22Rv1 (cell line): ENCODE results near the gene CAPN13.

Source experiments
- H3K27ac ChIP-seq: fragments of 450-650 bp; 2 replicates; pipeline ENCODE4 v1.5.1; 2017
- ZFX ChIP-seq: fragments of 450-650 bp; IDR thresholded peaks from 2 replicates; pipeline ENCODE4 v1.6.1; 2017; ENCODE audit warnings: antibody characterized with exemption, borderline replicate concordance
- TF ChIP-seq, protein P1 (sequence below): fragments of 450-650 bp; IDR thresholded peaks from 2 replicates; pipeline ENCODE4 v1.5.1; 2017; ENCODE audit warnings: mild to moderate bottlenecking

CAPN13 gene

DNA sequence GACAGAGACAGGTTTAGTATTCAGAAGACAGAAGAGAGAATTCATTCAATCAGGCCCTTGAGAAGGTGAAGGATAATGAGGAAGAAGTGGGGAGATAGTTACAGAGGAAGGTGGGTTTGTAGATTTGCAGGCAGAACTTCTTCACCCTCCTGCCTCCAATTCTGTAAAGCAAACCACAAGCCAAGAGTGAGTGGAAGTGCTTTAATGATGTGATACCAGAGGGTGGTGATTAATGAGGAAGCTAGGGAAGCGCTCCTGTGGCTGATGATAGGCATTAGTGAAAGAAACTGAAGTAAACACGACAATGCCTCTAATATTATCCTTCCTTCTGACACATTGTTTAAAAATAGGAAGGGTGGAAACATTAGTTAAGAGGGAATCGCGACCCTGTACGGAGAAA, 78.2 kb downstream of the CAPN13 start:
- TF ChIP-seq ZFX, result no peak
- TF ChIP-seq, protein P1, sequence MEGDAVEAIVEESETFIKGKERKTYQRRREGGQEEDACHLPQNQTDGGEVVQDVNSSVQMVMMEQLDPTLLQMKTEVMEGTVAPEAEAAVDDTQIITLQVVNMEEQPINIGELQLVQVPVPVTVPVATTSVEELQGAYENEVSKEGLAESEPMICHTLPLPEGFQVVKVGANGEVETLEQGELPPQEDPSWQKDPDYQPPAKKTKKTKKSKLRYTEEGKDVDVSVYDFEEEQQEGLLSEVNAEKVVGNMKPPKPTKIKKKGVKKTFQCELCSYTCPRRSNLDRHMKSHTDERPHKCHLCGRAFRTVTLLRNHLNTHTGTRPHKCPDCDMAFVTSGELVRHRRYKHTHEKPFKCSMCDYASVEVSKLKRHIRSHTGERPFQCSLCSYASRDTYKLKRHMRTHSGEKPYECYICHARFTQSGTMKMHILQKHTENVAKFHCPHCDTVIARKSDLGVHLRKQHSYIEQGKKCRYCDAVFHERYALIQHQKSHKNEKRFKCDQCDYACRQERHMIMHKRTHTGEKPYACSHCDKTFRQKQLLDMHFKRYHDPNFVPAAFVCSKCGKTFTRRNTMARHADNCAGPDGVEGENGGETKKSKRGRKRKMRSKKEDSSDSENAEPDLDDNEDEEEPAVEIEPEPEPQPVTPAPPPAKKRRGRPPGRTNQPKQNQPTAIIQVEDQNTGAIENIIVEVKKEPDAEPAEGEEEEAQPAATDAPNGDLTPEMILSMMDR, result no peak

DNA sequence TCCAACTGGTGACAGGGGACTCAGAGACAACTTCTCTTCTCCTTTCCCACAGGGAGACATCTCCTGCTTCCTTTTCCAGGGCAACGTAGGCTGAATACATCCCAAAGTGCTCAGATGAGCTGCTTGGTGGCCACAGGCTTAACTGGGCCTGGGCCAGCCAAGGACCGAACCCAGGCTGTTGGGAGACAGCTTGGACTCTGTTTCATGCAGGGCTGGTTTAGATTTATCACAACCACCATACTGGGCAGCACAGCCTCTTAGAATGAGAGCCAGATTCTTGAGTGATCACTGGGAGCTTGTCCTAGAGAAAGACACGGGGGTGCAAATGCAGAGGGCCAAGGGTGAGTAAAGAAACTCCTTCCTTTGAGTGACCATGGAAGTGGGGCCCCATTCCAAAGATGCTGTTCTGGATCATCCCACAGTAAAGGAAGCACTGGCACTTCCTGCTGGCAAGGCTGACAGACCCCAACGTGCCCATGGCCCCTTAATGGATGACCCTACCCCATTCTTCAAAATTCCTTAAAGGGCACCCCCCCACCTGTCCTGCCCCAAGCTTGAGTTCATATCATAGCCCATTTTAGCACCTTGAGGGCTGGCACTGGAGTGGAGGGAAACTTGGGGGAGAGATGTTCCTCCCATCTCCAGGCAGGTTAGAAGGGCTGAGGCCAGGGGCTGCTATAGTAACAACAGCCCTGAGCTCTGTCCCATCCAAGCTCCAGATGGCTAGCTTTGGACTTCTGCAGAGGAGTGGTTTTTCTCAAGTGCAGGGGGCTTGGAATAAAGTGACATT, 84.1 kb downstream of the CAPN13 start:
- no peak overlapping the region for H3K27ac ChIP-seq
- TF ChIP-seq, protein P1, result no peak
- no peak for TF ChIP-seq ZFX

More for the DNA sequence above, 78.2 kb downstream of the CAPN13 start:
- H3K27ac ChIP-seq, result no peak overlapping the region

DNA sequence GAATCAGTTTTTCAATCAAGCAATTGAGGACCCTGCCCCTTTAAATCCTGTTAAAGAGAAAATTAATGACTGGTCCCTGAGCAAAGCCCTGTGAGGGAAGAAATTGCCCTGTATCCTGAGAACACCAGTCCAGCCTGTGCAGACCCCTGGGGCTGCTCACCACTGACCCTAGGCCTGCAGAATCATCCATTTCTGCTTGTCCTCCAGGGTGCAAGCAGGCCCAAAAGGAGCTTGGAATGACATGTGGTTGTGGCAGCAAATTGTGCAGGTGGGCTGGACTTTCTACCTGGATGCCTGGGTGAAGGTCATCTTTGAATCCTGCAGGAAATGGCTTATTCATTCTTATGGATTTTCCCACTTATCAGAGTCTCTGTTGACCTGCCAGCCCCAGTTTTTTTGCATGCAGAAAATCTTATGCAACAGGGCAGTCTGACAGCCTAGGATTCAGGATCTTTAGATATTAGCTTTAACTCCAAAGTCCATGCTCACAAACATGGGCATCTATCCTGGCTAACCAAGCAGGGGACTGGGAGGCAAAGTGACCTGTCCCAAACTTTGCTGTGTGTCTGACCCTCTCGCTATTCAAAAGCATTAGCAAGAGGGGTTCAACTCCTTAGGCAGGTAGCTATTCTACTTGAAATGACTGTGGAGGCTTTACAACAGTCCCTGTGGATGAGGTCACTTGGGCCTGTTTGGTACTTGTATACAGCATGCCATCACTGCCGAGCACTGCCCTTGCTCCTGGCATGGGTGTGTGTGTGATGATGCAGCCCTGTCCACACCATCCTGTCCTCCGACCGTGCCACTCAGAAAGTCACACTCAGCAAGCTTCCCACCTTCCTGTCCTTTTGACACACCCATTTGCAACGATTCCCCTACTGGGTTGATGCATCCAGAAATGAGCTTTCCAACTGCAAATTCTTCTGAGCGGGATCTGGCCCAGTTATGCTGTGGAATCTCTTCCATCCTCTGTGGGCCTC, 85.3 kb downstream of the CAPN13 start:
- TF ChIP-seq, protein P1, result no peak
- no peak for TF ChIP-seq ZFX
- no peak overlapping the region for H3K27ac ChIP-seq

DNA sequence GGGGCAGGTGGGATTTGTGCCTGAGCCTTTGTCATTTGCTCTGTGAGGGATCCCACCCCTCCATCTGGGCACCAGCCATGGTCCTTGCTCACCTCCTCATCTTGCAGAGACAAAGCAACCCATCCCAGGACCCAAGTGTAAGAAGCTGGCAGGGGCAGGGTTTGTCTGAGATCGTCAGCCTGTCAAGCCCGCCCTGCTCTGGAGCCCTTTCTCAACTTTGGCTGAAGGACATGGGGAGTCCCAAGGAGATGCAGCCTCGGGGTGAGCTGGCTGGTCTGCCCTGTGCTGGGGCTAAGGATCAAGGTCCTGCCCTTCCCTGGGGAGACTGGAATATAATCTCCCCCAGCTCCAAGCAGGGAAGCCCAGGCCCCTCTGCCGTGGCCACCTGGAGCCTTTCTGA, 86.0 kb downstream of the CAPN13 start:
- no peak overlapping the region for H3K27ac ChIP-seq
- no peak for TF ChIP-seq ZFX
- TF ChIP-seq, protein P1, result no peak

DNA sequence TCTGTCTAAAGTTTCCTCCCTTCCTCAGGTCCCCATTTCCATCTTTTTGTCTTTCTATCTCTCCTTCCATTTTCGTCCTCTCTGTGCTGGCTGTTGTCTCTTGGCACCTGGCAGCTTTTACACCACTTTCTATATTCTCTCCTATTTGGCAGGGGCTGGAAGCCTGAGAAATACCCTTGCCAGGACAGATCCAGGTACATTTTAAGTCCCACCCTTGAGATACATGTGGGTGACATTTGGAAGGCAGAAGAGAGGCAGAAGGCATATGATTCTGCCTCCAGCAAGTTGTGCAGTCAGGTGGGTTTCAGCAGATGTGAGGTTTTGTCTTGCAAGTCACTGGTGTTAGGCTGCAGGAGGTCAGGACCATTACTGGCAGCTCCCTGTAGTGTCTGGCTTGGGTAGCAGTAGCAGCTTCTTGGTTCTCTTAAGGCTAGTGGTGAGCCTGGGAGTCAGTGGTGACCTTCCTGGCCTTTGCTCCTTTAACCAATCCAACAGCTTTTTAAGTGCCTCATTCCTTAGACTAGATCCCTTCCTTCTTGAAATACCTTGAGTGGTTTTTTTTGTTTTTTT, 90.1 kb downstream of the CAPN13 start:
- TF ChIP-seq ZFX, result no peak
- TF ChIP-seq, protein P1, result no peak
- H3K27ac ChIP-seq, result no peak overlapping the region

DNA sequence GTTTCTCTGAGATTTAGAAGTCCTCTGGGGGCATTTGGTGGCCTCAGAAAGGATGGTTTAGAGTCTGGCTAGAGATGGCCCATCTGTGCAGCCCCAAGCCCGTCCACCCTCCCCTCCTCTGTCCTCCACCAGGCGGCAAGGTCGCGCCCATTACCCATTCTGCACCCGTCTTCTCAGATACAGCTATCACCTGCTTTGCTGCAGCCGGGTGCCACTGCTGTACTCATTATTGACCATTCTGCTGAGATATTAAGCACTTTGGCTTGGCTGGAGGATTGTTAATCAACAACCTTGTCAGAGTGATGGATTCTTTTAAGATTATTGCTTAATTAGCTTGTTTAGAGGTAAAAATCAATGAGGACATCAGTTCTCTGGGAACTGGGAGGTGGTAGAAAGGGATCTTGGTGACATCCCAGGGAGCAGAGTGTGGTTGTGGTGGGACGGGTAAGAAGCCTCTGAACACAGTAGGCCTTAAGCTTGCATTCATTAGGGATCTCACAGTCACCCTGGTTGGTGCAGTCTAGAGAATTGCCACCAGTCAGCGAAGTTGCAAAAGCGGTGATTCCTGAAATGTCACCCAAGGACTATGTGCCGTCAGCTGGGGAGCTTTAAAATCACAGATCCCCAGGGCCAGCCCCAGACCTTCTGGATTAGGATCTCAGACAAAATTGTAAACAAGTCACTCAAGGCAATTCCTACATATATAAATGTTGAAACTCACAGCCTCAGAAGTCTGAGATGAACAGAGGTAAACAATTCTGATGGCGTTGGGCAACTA, 90.9 kb downstream of the CAPN13 start:
- TF ChIP-seq, protein P1, result no peak
- no peak for TF ChIP-seq ZFX
- no peak overlapping the region for H3K27ac ChIP-seq
